CD4-positive, alpha-beta T cell (primary cell): Measurements from ENCODE around the gene SPATA31D1. TPM values are rescaled to one million over a fixed set of nuclear protein-coding genes. Genes with fewer than 3 reads are reported as not detected.
"Not testable (repeated sequence)": the region's sequence is repeated elsewhere in the genome, so short reads cannot be mapped to it uniquely, and the experiment has no call there.

ENCODE experiments used
- ATAC-seq: fragments of 200-7000 bp; cut with Tn5 transposase; one replicate; pipeline ENCODE4 v1.10.0; 2022; ENCODE audit warnings: mild to moderate bottlenecking; ENCODE audit not compliant: poor library complexity
- CTCF ChIA-PET: fragments of 350-600 bp; sonication (Branson Sonifier 250); formaldehyde crosslinking; loops from one replicate; lab custom pipeline; 2021; ENCODE audit warnings: antibody characterized with exemption, inconsistent platforms; lab: Charles Lee
- POLR2A ChIA-PET: fragments of 350-600 bp; sonication (Branson Sonifier 250); formaldehyde crosslinking; loops from one replicate; lab custom pipeline; 2021; ENCODE audit warnings: antibody characterized with exemption, inconsistent platforms; lab: Charles Lee
- DNase-seq, 14 experiments: peaks; one replicate each; pipeline ENCODE4 v3.0.0-alpha.2; 2013 to 2020; ENCODE audit warnings: mixed read lengths in 2 of 14
- H3K27ac ChIP-seq, 2 donors: one replicate each; pipeline versions ENCODE4 v1.5.1 to v1.7.0; 2013; ENCODE audit warnings: low read length in 2 of 2, low read depth in 1 of 2, mild to moderate bottlenecking in 1 of 2
- H3K27me3 ChIP-seq, 2 experiments: 1 replicate in 1 of 2; 2 replicates in 1 of 2; pipeline versions ENCODE4 v1.6.1 to v1.7.0; 2013; ENCODE audit warnings: low read length in 2 of 2, control low read depth in 1 of 2, mild to moderate bottlenecking in 1 of 2, moderate library complexity in 1 of 2; ENCODE audit not compliant: insufficient read depth in 2 of 2, control insufficient read depth in 1 of 2
- H3K36me3 ChIP-seq: one replicate; pipeline ENCODE4 v1.6.1; 2013; ENCODE audit warnings: low read length, control low read depth; ENCODE audit not compliant: insufficient read depth
- H3K4me1 ChIP-seq: one replicate; pipeline ENCODE4 v1.6.1; 2013; ENCODE audit warnings: low read length, control low read depth; ENCODE audit not compliant: insufficient read depth
- H3K4me3 ChIP-seq: one replicate; pipeline ENCODE4 v1.5.1; 2013; ENCODE audit warnings: mild to moderate bottlenecking, low read length, moderate library complexity
- H3K9me3 ChIP-seq, 2 experiments: 1 replicate in 1 of 2; 2 replicates in 1 of 2; pipeline versions ENCODE4 v1.6.1 to v1.7.0; 2013; ENCODE audit warnings: low read length in 2 of 2, mild to moderate bottlenecking in 2 of 2, control low read depth in 1 of 2, moderate library complexity in 1 of 2; ENCODE audit not compliant: control insufficient read depth in 1 of 2, insufficient read depth in 1 of 2
- H3K27ac Mint-ChIP-seq: one replicate; pipeline ENCODE4 v1.8.0; 2020; ENCODE audit warnings: mixed read lengths
- H3K27me3 Mint-ChIP-seq: one replicate; pipeline ENCODE4 v1.8.0; 2021; ENCODE audit warnings: mixed read lengths
- H3K36me3 Mint-ChIP-seq: one replicate; pipeline ENCODE4 v1.8.0; 2021; ENCODE audit warnings: low read depth, mixed read lengths
- H3K4me1 Mint-ChIP-seq: one replicate; pipeline ENCODE4 v1.8.0; 2021; ENCODE audit warnings: low read depth, mixed read lengths
- H3K4me3 Mint-ChIP-seq: one replicate; pipeline ENCODE4 v1.8.0; 2020; ENCODE audit warnings: mild to moderate bottlenecking, mixed read lengths
- H3K9me3 Mint-ChIP-seq: one replicate; pipeline ENCODE4 v1.8.0; 2020; ENCODE audit warnings: mixed read lengths
- CTCF ChIP-seq: fragments of 200-600 bp; IDR thresholded peaks from one replicate; pipeline ENCODE4 v1.8.0; 2022; ENCODE audit warnings: antibody characterized with exemption, mild to moderate bottlenecking
- intact Hi-C, 2 experiments: fragments of 100-400 bp; cut with DNase I in 1 of 2; cut with micrococcal nuclease in 1 of 2; formaldehyde crosslinking; loops; one replicate each; pipeline versions ENCODE4 v1.15.1 to v1.9.0; 2023 to 2025; cut with DNase I, micrococcal nuclease
- polyA plus RNA-seq, 2 donors: library from polyadenylated mRNA; unstranded; fragments of 120-200 nt; gene quantifications; one replicate each; pipeline ENCODE4 v1.2.1, GENCODE V29; 2013
- total RNA-seq, 174 experiments: library from RNA in 2 of 174; stranded (reverse) in 2 of 174; gene quantifications; one replicate each; pipeline ENCODE4 v1.2.3 and lab custom pipeline; 2021 to 2026

SPATA31D1 gene
- total RNA-seq (not detected), total RNA-seq (lab: John Stamatoyannopoulos, UW) (0 to 0.09 (median 0) reads per million in 172 experiments)
- not detected for polyA plus RNA-seq (2013, experiment 1 of 2)
- not detected for polyA plus RNA-seq (2013, experiment 2 of 2)

- H3K4me1 Mint-ChIP-seq, H3K36me3 ChIP-seq, H3K9me3 ChIP-seq, H3K27ac Mint-ChIP-seq, H3K4me1 ChIP-seq, ATAC-seq, H3K27me3 Mint-ChIP-seq, H3K4me3 ChIP-seq, CTCF ChIA-PET, H3K4me3 Mint-ChIP-seq, DNase-seq, intact Hi-C loops, H3K27ac ChIP-seq, H3K9me3 Mint-ChIP-seq, H3K27me3 ChIP-seq, H3K36me3 Mint-ChIP-seq, POLR2A ChIA-PET: not testable (repeated sequence)
These were observed at the start of gene SPATA31D1 for GRCh38 chr9:81988472-81988871. Gene SPATA31D1 (plus strand): TSS chr9:81988772. CDS start chr9:81988819, 47 bp downstream.

GRCh38 chr9:81943393-81943792 is 45.2 kb upstream of the SPATA31D1 start, which contains the start of gene SPATA31D3:
Gene SPATA31D3 (plus strand): TSS chr9:81943500. CDS start chr9:81943586, 86 bp downstream.
- CTCF ChIA-PET, H3K9me3 ChIP-seq: not testable (repeated sequence)

GRCh38 chr9:81948650-81949049 is 39.9 kb upstream of the SPATA31D1 start:
- H3K9me3 ChIP-seq, H3K27me3 Mint-ChIP-seq, H3K4me3 Mint-ChIP-seq, H3K36me3 Mint-ChIP-seq, H3K9me3 Mint-ChIP-seq, ATAC-seq, H3K27ac ChIP-seq, DNase-seq, H3K27me3 ChIP-seq, H3K4me1 Mint-ChIP-seq, POLR2A ChIA-PET, intact Hi-C loops, H3K4me1 ChIP-seq, CTCF ChIA-PET, H3K4me3 ChIP-seq, H3K36me3 ChIP-seq, H3K27ac Mint-ChIP-seq: not testable (repeated sequence)

More at GRCh38 chr9:81943393-81943792, 45.2 kb upstream of the SPATA31D1 start, which contains the start of gene SPATA31D3:
- H3K27me3 Mint-ChIP-seq, H3K27ac Mint-ChIP-seq, H3K4me1 ChIP-seq, H3K4me1 Mint-ChIP-seq, DNase-seq, H3K9me3 Mint-ChIP-seq, H3K27ac ChIP-seq, H3K4me3 Mint-ChIP-seq, ATAC-seq, H3K36me3 ChIP-seq, H3K27me3 ChIP-seq, H3K36me3 Mint-ChIP-seq, POLR2A ChIA-PET, H3K4me3 ChIP-seq, intact Hi-C loops: not testable (repeated sequence)

GRCh38 chr9:81953096-81953495 is 35.5 kb upstream of the SPATA31D1 start:
- H3K36me3 Mint-ChIP-seq, result no peaks in the 10 kb centered on the region
- CTCF ChIA-PET, result no interaction called here
- H3K27ac Mint-ChIP-seq, result no peak overlapping the region
- no peak for ATAC-seq
- H3K27me3 Mint-ChIP-seq, result no peaks in the 10 kb centered on the region
- Histone ChIP-seq H3K27me3 (no peaks in the 10 kb centered on the region), H3K9me3 (peaks cover 5 to 18% of the 10 kb centered on the region in 2 experiments), H3K27ac (no peak overlapping the region), H3K4me3 (no peak overlapping the region), H3K36me3 (no peaks in the 10 kb centered on the region), H3K4me1 (no peaks in the 10 kb centered on the region)
- no peak overlapping the region for H3K4me3 Mint-ChIP-seq
- TF ChIP-seq CTCF, result no peak
- H3K4me1 Mint-ChIP-seq, result no peaks in the 10 kb centered on the region
- intact Hi-C loops, result no loop called here
- H3K9me3 Mint-ChIP-seq, result peaks cover 18% of the 10 kb centered on the region
- POLR2A ChIA-PET, result no interaction called here
- no peak for DNase-seq
